ENCODE results near the gene TIAM1.

GRCh38 chr21:31184459-31184858 is 159.6 kb downstream of the TIAM1 start:
- TF ChIP-seq CTCF (IDR thresholded peaks at IDR 0.05) (no peak), POLR2A (IDR thresholded peaks at IDR 0.05) (no peak), POLR2AphosphoS5 (IDR thresholded peaks at IDR 0.05) (no peak), EP300 (IDR thresholded peaks at IDR 0.05) (no peak)

Data from gastroesophageal sphincter (tissue), 3 donors.